GM10266 (cell line): ENCODE data around the gene FAAP100.

ENCODE experiments used
- DNase-seq: peaks from one replicate; pipeline ENCODE4 v3.0.0; 2012; ENCODE audit errors: extremely low spot score
- CTCF ChIP-seq: IDR thresholded peaks from 2 replicates; pipeline ENCODE4 v1.5.1; 2012; ENCODE audit warnings: mild to moderate bottlenecking, low read depth; ENCODE audit not compliant: control insufficient read depth, insufficient read depth; ENCODE audit errors: missing control alignments

Gene FAAP100

DNA sequence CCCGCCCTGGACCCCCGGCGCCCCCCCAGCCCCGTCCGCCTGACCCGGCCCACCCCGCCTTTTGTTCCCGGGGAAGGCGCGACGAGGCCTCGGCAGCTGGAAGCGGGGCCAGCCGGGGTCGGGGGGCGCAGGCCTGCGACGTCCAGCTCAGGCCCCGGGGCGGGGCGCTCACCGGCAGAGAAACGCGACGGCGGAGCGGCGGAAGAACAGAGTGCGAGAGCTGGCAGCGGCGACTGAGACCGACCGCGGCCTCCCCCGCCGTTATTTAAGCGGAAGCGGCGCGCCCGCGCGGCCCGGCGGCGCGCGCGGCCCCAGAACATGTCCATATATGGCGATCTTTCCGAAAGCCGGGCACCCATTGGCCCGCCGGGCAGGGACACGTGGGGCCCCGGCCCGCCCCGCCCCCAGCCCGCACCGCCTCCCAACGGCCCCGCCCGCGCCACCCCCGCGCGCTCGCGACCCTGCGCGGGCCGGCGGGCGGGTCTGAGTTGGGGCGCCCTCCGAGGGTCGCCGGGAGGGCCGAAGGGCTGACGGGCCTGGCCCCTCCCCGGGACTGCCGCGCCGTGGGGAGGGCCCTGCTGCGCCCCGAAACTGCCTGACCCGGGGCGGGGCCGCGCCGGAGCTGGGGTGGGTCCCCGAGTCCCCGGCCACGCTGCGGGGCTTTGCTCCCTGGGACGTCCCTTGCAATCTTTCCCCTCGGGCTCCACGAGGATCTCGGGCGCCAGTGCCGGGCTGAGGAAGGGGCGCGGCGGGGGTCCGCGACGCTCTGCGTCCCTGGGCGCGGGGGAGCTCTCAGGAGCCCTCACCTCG, 39.4 kb downstream of the FAAP100 start, which contains the start of gene ACTG1:
Gene ACTG1, minus strand, starts transcription at position 238 of the 810 bp plus-strand sequence. CDS start 445 bp downstream, outside the sequence.
- no peak for TF ChIP-seq CTCF

DNA sequence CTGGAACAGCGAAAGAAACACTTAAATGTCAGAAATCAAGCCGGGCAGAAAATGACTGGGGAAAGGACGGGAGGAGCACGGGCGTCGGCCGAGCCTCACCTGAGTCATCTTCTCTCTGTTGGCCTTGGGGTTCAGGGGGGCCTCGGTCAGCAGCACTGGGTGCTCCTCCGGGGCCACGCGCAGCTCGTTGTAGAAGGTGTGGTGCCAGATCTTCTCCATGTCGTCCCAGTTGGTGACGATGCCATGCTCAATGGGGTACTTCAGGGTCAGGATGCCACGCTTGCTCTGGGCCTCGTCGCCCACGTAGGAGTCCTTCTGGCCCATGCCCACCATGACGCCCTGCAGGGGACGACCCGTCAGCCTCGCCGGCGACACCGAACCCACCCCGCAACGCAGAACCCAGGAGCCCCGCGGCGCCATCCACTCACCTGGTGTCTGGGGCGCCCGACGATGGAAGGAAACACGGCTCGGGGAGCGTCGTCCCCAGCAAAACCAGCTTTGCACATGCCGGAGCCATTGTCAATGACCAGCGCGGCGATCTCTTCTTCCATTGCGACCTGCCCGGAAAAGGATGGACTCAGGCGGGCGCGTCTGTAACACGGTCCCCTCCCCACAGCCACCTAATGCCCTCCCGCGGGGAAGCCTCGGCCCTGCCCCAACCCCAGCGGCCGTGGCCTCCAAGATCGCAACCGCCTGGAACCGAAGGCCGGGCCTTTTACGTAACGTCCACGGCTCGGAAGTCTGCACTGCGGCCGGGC, 40.2 kb downstream of the FAAP100 start:
- no peak for DNase-seq
- TF ChIP-seq CTCF: no peak

More for the DNA sequence above, 39.4 kb downstream of the FAAP100 start, which contains the start of gene ACTG1:
- DNase-seq: peak; percentile 98

DNA sequence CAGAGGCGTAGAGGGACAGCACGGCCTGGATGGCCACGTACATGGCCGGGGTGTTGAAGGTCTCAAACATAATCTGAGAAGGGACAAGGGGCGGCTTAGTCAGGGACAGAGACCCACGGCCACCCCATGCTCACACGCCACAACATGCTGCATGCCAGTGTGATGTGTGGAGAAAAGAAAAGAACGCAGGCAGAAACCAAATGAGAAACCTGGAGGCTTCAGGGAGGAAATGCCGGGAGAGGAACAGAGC, 40.7 kb downstream of the FAAP100 start:
- TF ChIP-seq CTCF: no peak
- no peak for DNase-seq

- TF ChIP-seq CTCF: no peak
- DNase-seq: no peak
Measured at GRCh38 chr17:81510785-81511553, 41.2 kb downstream of the FAAP100 start.

DNA sequence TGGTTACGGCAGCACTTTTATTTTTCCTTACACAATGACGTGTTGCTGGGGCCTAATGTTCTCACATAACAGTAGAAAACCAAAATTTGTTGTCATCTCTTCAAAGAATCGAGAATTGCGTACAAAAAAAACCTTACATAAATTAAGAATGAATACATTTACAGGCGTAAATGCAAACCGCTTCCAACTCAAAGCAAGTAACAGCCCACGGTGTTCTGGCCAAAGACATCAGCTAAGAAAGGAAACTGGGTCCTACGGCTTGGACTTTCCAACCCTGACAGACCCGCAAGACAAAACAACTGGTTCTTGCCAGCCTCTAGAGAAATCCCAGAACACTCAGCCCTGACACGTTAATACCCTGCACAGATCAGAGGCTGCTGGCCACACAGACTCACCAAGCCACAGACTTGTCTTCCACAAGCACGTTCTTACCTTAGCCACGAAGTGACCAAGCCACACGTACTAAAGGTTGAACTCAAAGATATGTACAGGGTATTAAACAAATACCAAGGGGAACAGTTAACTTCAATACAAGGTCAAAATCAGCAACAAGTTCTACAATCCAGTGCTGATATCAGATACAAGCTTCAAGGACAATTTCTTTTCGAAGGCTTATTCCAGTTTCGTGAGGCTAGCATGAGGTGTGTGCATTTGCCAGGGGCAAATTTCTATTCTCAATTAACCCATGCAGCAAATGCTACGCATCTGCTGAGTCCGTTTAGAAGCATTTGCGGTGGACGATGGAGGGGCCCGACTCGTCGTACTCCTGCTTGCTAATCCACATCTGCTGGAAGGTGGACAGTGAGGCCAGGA, 42.0 kb downstream of the FAAP100 start:
- no peak for TF ChIP-seq CTCF
- DNase-seq: no peak

- no peak for TF ChIP-seq CTCF
- DNase-seq: no peak
Measured at GRCh38 chr17:81509207-81509971, 42.8 kb downstream of the FAAP100 start.
